K562 (cell line): ENCODE data around the gene GADL1.

Experiments
- BACH1 ChIP-seq: fragments of 200-800 bp; sonication (Bioruptor generic); IDR thresholded peaks from 2 replicates; pipeline ENCODE4 v1.6.1; 2016; ENCODE audit warnings: missing genetic modification characterization, missing compliant biosample characterization
- CTBP1 ChIP-seq: fragments of 450-650 bp; IDR thresholded peaks from 2 replicates; pipeline ENCODE4 v1.6.1; 2016; ENCODE audit warnings: borderline replicate concordance
- IRF2 ChIP-seq: sonication (generic); formaldehyde crosslinking; IDR thresholded peaks from 2 replicates; pipeline ENCODE4 v1.8.1; 2022; ENCODE audit warnings: mild to moderate bottlenecking, missing genetic modification reagents
- MAZ ChIP-seq, 2 experiments: fragments of 450-650 bp in 1 of 2; sonication (generic) in 1 of 2; formaldehyde crosslinking; IDR thresholded peaks in 1 of 2; conservative IDR thresholded peaks in 1 of 2; 2 replicates each; pipeline versions ENCODE4 v1.4.0 to v1.5.0; 2020; ENCODE audit warnings: mild to moderate bottlenecking in 1 of 2, missing genetic modification reagents in 1 of 2
- NFYB ChIP-seq: IDR thresholded peaks from 2 replicates; pipeline ENCODE4 v1.6.1; 2011; ENCODE audit warnings: mild to moderate bottlenecking, moderate library complexity; ENCODE audit not compliant: insufficient read length; ENCODE audit errors: extremely low read depth
- PML ChIP-seq: IDR thresholded peaks from 2 replicates; pipeline ENCODE4 v1.6.1; 2012; ENCODE audit warnings: low read length, inconsistent platforms
- SRF ChIP-seq, 2 experiments: fragments of 250-450, 450-650 bp in 1 of 2; sonication (Bioruptor Pico) in 1 of 2; sonication (generic) in 1 of 2; formaldehyde crosslinking; IDR thresholded peaks; 2 replicates each; pipeline versions ENCODE4 v1.5.0 to v1.5.1; 2020 to 2022; ENCODE audit warnings: mild to moderate bottlenecking in 1 of 2, missing genetic modification reagents in 1 of 2
- TBP ChIP-seq: optimal IDR thresholded peaks from 2 replicates; pipeline ENCODE3; 2011; ENCODE audit warnings: low read depth, low read length, improper control_type of control experiment
- ZNF280B ChIP-seq: fragments of 250-450 bp; sonication (Bioruptor Pico); IDR thresholded peaks from 2 replicates; pipeline ENCODE4 v1.5.1; 2021; ENCODE audit warnings: mild to moderate bottlenecking
- TF ChIP-seq, protein P1 (sequence below), 3 experiments: IDR thresholded peaks in 2 of 3; conservative IDR thresholded peaks in 1 of 3; 2 replicates each; pipeline ENCODE4 v1.5.1; 2011 to 2012; ENCODE audit warnings: low read length in 3 of 3, mild to moderate bottlenecking in 3 of 3, control low read depth in 2 of 3, improper control_type of control experiment in 1 of 3, inconsistent platforms in 1 of 3, low read depth in 1 of 3, mixed read lengths in 1 of 3, moderate library complexity in 1 of 3; ENCODE audit not compliant: insufficient read depth in 2 of 3

- no peak for TF ChIP-seq BACH1 (tag)
- TF ChIP-seq IRF2 (CRISPR knock-in tag): no peak
- TF ChIP-seq PML: no peak
- TF ChIP-seq, protein P1, sequence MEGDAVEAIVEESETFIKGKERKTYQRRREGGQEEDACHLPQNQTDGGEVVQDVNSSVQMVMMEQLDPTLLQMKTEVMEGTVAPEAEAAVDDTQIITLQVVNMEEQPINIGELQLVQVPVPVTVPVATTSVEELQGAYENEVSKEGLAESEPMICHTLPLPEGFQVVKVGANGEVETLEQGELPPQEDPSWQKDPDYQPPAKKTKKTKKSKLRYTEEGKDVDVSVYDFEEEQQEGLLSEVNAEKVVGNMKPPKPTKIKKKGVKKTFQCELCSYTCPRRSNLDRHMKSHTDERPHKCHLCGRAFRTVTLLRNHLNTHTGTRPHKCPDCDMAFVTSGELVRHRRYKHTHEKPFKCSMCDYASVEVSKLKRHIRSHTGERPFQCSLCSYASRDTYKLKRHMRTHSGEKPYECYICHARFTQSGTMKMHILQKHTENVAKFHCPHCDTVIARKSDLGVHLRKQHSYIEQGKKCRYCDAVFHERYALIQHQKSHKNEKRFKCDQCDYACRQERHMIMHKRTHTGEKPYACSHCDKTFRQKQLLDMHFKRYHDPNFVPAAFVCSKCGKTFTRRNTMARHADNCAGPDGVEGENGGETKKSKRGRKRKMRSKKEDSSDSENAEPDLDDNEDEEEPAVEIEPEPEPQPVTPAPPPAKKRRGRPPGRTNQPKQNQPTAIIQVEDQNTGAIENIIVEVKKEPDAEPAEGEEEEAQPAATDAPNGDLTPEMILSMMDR (IDR thresholded peaks at IDR 0.05 in 2 of 3, conservative IDR thresholded peaks at IDR 0.05 in 1 of 3; ENCODE audit: insufficient read depth in 2 of 3, low read depth in 1 of 3, low read length in 3 of 3): no peak
- no peak for TF ChIP-seq NFYB
- TF ChIP-seq TBP: no peak
- TF ChIP-seq MAZ (CRISPR knock-in tag; conservative IDR thresholded peaks at IDR 0.05 in 1 of 2, IDR thresholded peaks at IDR 0.05 in 1 of 2): no peak
- TF ChIP-seq ZNF280B (CRISPR knock-in tag): no peak
- no peak for TF ChIP-seq CTBP1
- TF ChIP-seq SRF (CRISPR knock-in tag; IDR thresholded peaks at IDR 0.05): no peak
These were observed 156.5 kb downstream of the GADL1 start for GRCh38 chr3:30737743-30738499.
